AG04450 (cell line): ENCODE data around the gene SCIN. TPM values are rescaled to one million over a fixed set of nuclear protein-coding genes. Genes with fewer than 3 reads are reported as not detected.
A peak's percentile ranks its signal among the peaks of the same experiment; 100 is the strongest.

ENCODE experiments used
- CTCF ChIA-PET: fragments of 300-600, 350-600 bp; formaldehyde crosslinking; extraction: SDS; loops from one replicate; lab custom pipeline; 2022; ENCODE audit warnings: antibody characterized with exemption, inconsistent platforms; lab: Charles Lee
- POLR2A ChIA-PET: fragments of 350-600 bp; formaldehyde crosslinking; extraction: SDS; loops from one replicate; lab custom pipeline; 2021; ENCODE audit warnings: antibody characterized with exemption, inconsistent platforms; lab: Yijun Ruan, JAX
- DNase-seq: peaks from one replicate; pipeline ENCODE4 v3.0.0-alpha.2; 2011; ENCODE audit warnings: low read depth, low spot score
- H3K27ac ChIP-seq: one replicate; pipeline ENCODE4 v1.5.1; 2012; ENCODE audit warnings: low read depth, low read length, control low read depth
- H3K27me3 ChIP-seq: one replicate; pipeline ENCODE4 v1.6.0; 2012; ENCODE audit warnings: low read length; ENCODE audit not compliant: control insufficient read depth, insufficient read depth
- H3K4me3 ChIP-seq: 2 replicates; pipeline ENCODE4 v1.5.1; 2011; ENCODE audit warnings: mild to moderate bottlenecking, low read depth, low read length, control low read depth
- H3K9me3 ChIP-seq: 2 replicates; pipeline ENCODE4 v1.5.1; 2012; ENCODE audit warnings: low read length; ENCODE audit not compliant: control insufficient read depth, insufficient read depth
- polyA plus RNA-seq: library from polyadenylated mRNA; depleted of rRNA; stranded (reverse); fragments of >200 nt; gene quantifications from 2 replicates; pipeline ENCODE4 v1.2.3, GENCODE V29; 2011
- TF ChIP-seq, protein P1 (sequence below): IDR thresholded peaks from 2 replicates; pipeline ENCODE4 v1.5.1; 2011; ENCODE audit warnings: low read depth, low read length, control low read depth, inconsistent platforms

The SCIN gene
- polyA plus RNA-seq, 1 experiment, result not detected

DNA sequence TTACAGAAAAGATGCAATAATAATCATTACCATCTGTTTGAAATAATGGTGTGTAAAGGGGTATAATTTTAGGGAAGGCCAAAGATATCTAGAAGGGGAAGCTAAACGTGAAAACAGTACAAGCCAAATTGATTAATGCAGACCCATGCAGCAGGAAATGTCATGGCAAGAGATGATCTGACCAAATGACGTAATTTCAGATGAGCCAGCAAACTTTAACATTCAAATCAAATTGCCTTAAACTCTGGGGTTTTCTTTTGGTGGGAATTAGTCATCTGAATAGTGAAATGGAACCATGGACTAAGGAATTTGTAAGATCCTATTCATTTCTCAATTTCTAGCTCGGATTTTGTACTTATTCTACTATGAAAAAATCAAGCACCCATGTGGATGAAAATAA, 21.4 kb upstream of the SCIN start:
- H3K27ac ChIP-seq, result no peak overlapping the region
- no peak for DNase-seq
- H3K27me3 ChIP-seq, result no peaks in the 10 kb centered on the region
- ChIA-PET POLR2A (no interaction called here), CTCF (interaction anchor here (1.3 to 1.9 kb wide), 3 partner anchors 19 to 74 kb away, joined by 3 to 8 read pairs (median 4); no protein-coding TSS in a partner anchor)
- TF ChIP-seq, protein P1, sequence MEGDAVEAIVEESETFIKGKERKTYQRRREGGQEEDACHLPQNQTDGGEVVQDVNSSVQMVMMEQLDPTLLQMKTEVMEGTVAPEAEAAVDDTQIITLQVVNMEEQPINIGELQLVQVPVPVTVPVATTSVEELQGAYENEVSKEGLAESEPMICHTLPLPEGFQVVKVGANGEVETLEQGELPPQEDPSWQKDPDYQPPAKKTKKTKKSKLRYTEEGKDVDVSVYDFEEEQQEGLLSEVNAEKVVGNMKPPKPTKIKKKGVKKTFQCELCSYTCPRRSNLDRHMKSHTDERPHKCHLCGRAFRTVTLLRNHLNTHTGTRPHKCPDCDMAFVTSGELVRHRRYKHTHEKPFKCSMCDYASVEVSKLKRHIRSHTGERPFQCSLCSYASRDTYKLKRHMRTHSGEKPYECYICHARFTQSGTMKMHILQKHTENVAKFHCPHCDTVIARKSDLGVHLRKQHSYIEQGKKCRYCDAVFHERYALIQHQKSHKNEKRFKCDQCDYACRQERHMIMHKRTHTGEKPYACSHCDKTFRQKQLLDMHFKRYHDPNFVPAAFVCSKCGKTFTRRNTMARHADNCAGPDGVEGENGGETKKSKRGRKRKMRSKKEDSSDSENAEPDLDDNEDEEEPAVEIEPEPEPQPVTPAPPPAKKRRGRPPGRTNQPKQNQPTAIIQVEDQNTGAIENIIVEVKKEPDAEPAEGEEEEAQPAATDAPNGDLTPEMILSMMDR, result no peak
- no peak overlapping the region for H3K4me3 ChIP-seq
- H3K9me3 ChIP-seq, result no peaks in the 10 kb centered on the region

DNA sequence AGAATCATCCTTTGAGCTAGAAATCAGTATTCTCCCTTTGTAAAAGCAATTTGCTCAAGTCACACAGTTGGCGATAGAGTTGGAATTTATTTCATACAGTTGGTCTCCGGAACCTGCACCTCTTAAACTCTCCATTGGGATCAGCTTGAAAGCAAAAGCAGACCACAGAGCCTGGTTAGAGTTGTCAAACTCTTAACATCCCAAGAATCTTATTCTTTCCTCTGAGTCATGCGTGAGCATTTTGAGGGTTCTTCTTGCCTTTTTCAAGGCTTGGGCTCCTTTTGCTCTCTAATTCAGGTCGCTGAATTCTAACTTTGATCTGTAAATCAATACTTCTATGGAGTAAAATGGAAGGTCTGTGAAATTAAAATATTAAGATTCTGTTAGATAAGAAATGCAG, 19.6 kb upstream of the SCIN start:
- Histone ChIP-seq H3K27me3 (no peaks in the 10 kb centered on the region), H3K4me3 (no peak overlapping the region), H3K27ac (no peak overlapping the region), H3K9me3 (no peaks in the 10 kb centered on the region; the same call in 1 of the 2 replicates)
- TF ChIP-seq, protein P1, result no peak
- CTCF ChIA-PET, result no interaction called here
- peak; percentile 2 for DNase-seq
- POLR2A ChIA-PET, result no interaction called here

DNA sequence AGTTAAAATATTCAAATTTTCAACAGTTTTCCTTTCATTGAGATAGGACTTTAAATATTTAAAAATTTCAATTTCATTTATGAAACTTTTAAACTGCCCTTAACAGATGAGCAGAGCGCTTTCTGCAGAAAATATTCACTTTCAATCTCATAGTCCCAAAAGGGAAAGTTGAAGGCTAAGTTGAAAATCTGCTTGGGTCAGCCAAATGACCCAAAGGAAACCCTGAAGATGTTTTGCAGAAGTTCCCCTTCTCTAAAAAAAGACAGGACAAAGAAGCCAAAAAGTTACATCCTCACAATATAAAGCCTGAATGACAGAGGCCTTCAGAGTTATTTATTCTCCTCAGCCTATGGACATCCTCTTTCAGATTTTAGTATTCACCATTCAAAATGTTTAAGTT, 17.6 kb upstream of the SCIN start:
- Histone ChIP-seq H3K9me3 (peaks cover 4% of the 10 kb centered on the region; the same call in 1 of the 2 replicates), H3K4me3 (no peak overlapping the region), H3K27me3 (no peaks in the 10 kb centered on the region), H3K27ac (no peak overlapping the region)
- TF ChIP-seq, protein P1, result no peak
- no peak for DNase-seq
- ChIA-PET CTCF (interaction anchor here (1.2 to 2.2 kb wide), 2 partner anchors 27 to 71 kb away, joined by 3 to 7 read pairs; no protein-coding TSS in a partner anchor), POLR2A (no interaction called here)

DNA sequence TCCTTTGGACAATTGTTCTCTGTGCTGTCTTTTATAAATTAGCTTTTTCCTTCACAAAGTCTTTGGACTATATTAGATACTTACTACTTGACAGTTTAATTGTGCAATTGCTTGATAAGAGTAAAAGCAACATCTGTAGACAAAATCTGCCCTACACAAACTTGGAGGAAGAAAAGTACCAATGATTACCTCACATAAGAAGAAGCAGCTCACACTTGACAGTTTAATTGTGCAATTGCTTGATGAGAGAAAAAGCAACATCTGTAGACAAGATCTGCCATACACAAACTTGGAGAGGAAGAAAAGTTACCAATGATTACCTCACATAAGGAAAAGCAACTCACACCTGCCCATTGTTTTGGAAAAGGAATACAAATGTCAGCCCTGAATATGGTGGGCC, 17.1 kb upstream of the SCIN start:
- ChIA-PET CTCF (interaction anchor here (1.2 to 2.2 kb wide), 2 partner anchors 28 to 70 kb away, joined by 3 to 7 read pairs; no protein-coding TSS in a partner anchor), POLR2A (no interaction called here)
- Histone ChIP-seq H3K4me3 (no peak overlapping the region), H3K27ac (no peak overlapping the region), H3K9me3 (peaks cover 4% of the 10 kb centered on the region; the same call in 1 of the 2 replicates), H3K27me3 (no peaks in the 10 kb centered on the region)
- no peak for DNase-seq
- TF ChIP-seq, protein P1, result no peak

DNA sequence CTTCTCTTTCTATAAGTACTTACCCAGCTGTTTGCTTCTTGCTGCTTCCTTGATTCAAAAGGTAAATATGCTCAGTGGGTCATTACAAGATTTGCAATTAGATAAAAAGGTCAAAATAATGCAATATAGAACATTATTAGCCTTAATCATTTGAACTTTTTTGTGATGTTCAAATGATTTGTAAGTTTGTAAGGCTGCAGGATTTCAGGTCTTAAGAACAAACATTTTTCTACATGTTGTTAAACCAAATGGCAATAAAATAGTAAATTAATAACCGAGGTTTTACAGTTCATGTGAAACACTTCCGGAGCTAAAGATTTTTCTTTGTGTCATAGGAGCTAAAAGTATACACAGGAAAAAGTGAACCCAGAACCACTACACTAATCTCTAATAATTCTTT, 16.2 kb upstream of the SCIN start:
- TF ChIP-seq, protein P1, result no peak
- CTCF ChIA-PET, result interaction anchor here (2.2 kb wide), 1 partner anchor 69 kb away, joined by 7 read pairs; no protein-coding TSS in a partner anchor
- Histone ChIP-seq H3K4me3 (no peak overlapping the region), H3K9me3 (peaks cover 4% of the 10 kb centered on the region; the same call in 1 of the 2 replicates), H3K27ac (no peak overlapping the region), H3K27me3 (no peaks in the 10 kb centered on the region)
- no peak for DNase-seq
- POLR2A ChIA-PET, result no interaction called here
